AG09309 (cell line): Measurements from ENCODE around the gene IRX4.

Experiments used
- DNase-seq: peaks from one replicate; pipeline ENCODE4 v3.0.0-alpha.2; 2010; ENCODE audit warnings: low read depth
- H3K4me3 ChIP-seq: 2 replicates; pipeline ENCODE4 v1.5.1; 2011; ENCODE audit warnings: mild to moderate bottlenecking, low read depth, low read length, moderate library complexity; ENCODE audit not compliant: control insufficient read depth
- CTCF ChIP-seq: IDR thresholded peaks from 2 replicates; pipeline ENCODE4 v1.5.1; 2011; ENCODE audit warnings: mild to moderate bottlenecking, low read depth, low read length, inconsistent platforms; ENCODE audit not compliant: insufficient read depth, control insufficient read depth; ENCODE audit errors: missing control alignments

IRX4 gene

GRCh38 chr5:1926071-1926440 lies 43.3 kb upstream of the IRX4 start:
- H3K4me3 ChIP-seq: no peak overlapping the region
- TF ChIP-seq CTCF: no peak
- DNase-seq: no peak

DNA sequence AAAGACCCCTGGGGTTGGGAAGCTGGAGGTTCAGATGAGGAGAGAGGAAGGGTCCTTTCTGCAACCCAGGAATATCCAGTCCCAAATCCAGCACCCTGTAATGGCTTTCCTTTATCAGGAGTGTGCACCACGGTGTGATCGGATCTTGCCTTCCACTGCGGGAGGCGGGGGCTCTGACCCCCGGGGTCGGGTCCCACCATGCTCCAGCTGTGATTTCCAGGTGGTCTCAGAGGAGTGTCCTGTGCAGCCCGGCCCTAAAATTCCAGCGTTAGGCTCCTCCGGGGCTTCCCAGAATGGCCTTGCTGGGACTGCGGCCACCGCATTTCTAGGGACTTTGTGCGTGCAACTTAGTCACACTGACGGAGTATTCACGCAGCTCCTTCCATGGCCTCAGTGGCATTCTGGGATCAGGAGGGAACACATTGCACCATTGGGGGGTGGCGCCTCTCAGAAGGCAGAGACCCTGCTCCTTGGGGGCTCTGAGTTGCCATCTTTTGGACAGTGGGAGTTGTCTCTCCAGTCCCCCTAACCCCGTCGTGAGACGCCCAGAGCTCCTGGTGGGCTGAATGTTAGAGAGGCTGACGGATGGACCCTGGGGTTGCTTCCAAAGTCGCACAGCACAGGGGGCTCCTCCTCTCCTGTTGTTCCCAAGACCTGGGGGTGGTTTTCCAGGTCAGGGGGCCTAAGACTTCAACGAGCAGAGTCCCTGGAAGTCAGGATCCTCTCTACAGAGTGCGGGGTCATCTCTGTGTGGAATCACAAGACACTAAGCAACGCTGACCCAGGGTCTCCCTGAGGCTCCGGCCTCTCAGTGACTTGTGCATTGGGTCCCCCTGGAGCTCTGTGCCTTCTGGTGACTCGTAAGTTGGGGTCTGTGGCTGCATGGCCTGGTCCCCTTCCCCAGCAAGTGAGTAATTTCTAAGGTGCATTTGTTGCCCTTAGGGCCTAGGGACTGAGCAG lies 42.7 kb upstream of the IRX4 start:
- no peak for DNase-seq
- no peak overlapping the region for H3K4me3 ChIP-seq
- TF ChIP-seq CTCF: no peak

DNA sequence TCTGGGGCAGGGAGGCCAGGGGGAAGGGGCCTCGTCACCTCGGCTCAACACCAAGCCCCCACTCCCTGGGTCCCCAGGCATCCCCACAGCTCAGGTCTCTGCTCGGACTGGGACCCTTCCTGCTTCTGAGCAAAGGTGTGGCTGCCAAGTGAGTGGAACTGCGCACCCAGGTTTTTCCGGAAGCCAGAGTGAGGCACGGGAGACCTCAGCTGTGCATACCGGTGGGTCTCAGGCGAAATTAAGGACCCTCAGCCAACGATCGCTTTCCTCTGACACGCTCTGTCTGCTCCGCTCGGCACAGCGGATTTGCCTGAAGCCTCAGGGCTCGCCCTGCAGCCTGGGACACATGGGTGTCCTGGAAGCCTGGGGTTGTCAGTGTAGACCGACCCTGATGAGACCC lies 41.0 kb upstream of the IRX4 start:
- no peak overlapping the region for H3K4me3 ChIP-seq
- DNase-seq: no peak
- no peak for TF ChIP-seq CTCF

- DNase-seq: no peak
- H3K4me3 ChIP-seq: no peak overlapping the region
- TF ChIP-seq CTCF: no peak
Observed at GRCh38 chr5:1923341-1923740, 40.6 kb upstream of the IRX4 start.

DNA sequence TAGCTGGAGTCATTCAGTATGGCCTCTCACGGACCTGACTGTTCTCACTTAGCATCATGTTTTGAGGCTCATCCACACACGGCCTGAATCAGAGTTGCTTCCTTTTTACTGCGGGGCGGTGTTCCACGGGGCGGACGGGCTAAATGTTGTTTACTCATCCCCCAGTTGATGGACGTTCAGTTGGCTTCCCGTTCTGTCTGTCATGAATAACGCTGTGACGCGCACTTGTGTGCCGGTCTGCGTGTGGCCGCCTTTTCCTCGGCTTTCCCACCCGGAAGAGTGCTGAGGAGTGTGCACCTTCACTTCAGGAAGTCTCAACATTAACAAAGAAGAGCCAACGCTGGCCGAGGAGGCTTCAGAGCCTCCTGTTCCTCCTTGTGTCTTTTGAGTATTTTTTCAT lies 39.0 kb upstream of the IRX4 start:
- DNase-seq: no peak
- H3K4me3 ChIP-seq: no peak overlapping the region
- no peak for TF ChIP-seq CTCF

GRCh38 chr5:1919750-1920149 lies 37.0 kb upstream of the IRX4 start:
- no peak overlapping the region for H3K4me3 ChIP-seq
- no peak for TF ChIP-seq CTCF
- DNase-seq: no peak
